GM19043 (cell line): ENCODE measurements around the gene PNKD.

ENCODE experiments used
- ATAC-seq: cut with Tn5 transposase; IDR thresholded peaks from one replicate; pipeline ENCODE4 v1.9.1; 2021; ENCODE audit warnings: low read depth; ENCODE audit not compliant: unreplicated experiment

PNKD gene, protein sequence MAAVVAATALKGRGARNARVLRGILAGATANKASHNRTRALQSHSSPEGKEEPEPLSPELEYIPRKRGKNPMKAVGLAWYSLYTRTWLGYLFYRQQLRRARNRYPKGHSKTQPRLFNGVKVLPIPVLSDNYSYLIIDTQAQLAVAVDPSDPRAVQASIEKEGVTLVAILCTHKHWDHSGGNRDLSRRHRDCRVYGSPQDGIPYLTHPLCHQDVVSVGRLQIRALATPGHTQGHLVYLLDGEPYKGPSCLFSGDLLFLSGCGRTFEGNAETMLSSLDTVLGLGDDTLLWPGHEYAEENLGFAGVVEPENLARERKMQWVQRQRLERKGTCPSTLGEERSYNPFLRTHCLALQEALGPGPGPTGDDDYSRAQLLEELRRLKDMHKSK

DNA sequence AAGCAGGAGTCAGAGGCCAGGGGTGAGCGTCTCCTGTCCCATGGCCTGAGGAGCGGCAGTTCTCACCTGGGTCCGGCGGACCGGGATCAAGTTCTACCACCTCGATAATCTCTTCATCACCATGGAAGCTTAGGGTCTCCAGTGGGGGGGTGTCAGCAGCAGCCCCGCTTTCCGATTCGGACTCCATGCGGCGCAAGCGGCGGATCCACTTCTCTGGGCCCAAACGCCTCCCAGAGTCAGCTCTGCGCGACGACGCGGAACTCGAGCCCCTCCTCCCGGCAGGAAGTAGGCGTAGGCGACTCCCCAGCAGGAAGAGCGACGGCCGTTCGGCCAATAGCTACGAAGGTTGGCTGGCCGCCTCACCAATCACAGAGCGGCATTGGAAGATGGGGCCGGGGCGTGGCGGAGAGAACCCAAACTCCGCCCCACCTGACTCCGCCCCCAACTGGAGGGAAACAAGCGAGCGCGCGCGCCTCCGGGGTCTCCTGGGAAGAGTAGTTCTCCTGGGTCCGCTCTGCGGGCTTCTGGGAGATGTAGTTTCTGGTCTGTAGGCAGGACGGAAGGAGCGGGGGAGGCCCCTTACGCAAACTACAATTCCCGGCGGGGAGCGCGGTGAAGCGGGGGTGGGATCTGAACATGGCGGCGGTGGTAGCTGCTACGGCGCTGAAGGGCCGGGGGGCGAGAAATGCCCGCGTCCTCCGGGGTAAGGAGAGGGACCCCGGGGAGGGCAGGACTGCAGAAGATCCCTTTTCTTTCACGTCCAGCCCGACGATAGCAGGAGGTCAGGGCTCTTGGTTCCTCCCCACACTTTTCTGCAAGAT is at the start of gene PNKD, which contains the start of gene AAMP:
TSS of gene PNKD (plus strand) at position 620 of the 821 bp plus-strand sequence. CDS start at position 637, 17 bp downstream.
TSS of gene AAMP (minus strand) at position 238 of the 821 bp plus-strand sequence. CDS start at position 187, 51 bp downstream.
- peak; percentile 90 for ATAC-seq

DNA sequence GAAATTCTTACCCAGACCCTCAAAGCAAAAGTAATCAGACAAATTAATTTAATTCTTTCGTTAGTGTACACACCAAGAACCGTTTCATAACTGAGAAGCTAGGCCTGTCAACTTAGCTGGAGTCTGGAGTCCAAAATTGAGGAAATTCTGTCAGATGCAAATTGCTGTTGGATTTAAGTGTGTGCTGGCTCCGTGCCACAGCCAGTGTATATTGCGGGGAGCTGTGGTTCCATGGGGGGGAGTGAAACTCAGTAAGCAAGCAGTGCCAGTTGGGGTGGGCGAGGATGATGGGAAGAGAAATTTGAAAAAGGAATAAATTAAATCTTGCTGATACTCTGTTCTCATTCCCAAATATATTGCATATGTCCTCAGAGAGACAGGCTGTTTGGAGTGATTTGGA is 49.3 kb upstream of the PNKD start:
- no peak for ATAC-seq

DNA sequence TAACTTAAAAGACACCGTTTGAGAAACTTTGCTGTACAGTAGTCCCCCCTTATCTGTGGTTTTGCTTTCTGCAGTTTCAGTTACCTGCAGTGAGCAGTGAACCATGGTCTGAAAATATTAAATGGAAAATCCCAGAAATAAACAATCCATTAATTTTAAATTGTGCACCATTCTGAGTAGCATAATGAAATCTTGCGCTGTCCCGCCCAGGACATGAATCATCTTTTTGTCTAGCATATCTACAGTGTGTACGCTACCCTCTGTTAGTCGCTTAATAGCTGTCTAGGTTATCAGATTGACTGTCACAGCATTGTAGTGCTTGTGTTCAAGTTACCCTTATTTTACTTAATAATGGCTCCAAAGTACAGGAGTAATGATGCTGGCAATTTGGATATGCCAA is 47.3 kb upstream of the PNKD start:
- no peak for ATAC-seq

DNA sequence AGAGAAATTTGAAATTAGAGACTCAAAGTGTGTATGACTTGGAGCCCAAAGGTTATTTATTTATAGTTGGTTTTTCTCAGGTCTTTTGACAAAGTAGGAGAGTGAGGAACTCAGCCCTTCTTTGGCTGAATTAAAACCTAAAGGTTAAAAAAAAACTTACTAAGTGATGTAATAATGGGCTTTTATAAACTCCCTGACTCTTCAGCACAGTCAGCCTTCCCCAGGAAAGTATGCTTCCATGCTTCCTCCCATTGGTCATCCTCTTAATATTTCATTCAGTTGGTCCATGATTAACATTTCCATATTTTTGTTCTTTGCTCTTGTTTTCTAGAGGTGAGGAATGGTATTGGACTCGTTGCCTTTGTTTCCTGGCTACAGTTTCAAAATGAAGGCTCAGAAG is 46.1 kb upstream of the PNKD start:
- ATAC-seq: no peak

DNA sequence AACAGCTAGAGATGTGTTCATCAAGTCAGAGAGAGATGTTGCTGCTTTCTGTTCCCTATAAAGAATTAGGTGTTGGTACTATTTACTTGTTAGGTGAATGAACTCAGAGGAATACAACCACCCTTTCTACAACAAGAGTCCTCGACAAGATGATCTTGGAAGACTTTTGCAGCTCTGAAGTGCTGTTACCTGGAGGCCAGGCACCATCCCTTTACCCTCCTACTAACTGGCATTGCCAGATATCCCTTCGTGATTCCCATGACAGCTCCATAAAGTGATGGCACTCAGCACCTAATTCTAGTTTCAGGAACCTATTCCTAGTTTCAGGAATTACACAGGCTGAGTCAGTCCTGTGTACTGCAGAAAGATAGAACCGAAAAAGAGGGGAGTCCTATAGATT is 43.4 kb upstream of the PNKD start:
- no peak for ATAC-seq

DNA sequence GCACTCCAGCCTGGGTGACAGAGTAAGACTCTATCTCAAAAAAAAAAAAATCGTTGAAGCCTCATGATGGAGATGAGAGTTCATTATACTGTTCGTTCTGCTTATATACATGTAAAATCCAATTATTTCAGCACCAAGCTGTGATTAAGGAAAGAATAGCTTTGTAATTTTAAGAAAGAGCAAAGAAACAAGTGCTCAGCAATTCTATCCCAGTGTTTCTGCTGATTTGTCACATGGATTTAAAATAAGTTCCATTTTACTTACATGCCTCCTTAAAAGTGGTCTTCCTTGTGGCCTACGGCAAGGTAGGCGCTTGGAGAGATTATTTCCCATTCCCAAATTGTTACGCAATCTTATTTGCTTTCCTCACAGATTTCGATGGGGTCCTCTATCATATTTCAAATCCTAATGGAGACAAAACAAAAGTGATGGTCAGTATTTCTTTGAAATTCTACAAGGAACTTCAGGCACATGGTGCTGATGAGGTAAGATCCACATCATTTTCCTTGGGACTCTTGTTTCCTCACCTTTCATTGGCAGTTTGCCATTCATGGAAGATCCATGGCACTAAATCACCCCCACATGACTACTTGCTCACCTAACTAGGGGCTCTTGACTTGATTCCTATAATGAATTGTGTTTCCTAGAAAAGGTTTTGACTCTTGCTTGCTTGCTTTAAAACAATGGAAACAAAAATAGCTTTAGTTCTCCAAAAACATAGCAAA is 41.8 kb upstream of the PNKD start:
- ATAC-seq: no peak

DNA sequence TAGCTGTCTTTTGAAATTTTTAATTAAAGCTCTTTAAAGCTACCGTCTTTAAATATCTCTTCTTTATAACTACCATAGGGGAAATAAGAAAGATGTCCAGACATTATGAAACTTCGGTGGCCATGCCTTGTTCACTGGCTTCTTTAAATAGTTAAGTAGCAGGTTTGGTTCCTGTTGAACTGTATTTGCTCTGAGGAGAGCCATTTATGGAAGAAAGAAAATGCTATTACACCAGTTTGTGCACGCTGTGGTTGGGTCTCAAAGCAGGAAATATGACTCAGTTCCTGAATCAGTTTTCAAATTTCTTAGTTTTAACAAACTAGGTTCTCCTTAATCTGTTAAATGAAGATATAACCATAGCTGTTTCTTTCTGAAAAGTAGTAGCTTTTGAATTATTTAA is 41.1 kb upstream of the PNKD start:
- peak; percentile 88 for ATAC-seq

DNA sequence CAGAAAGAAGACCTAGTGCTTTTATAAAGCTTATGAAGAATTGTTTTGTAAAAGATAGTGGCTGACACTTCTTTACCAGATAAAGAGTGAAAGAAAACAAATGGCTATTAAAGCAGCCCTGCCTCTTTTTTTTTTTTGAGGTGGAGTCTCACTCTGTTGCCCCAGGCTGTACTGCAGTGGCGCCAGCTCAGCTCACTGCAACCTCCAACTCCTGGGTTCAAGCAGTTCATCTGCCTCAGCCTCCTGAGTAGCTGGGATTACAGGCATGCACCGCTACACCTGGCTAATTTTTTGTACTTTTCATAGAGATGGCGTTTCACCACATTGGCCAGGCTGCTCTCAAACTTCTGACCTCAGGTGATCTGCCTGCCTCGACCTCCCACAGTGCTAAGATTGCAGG is 40.5 kb upstream of the PNKD start:
- no peak for ATAC-seq

DNA sequence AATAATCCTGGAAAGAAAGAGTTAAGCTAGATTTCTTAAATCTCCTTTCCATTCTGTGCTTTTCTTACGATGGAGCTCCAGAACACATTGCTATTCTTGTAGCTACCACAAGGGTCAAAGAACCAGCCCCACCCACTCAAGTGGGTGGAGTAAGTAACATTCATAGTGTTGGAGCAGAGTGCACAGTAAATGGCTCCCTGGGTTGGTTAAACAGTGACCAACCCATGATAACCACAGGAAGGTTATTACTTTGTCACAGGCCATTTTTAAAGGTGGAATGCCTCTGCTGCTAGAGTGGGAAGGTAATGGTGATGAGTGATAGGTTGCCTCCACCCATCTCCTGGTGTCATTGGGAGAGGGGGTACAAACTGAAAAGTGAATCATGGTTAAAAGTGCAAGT is 39.4 kb upstream of the PNKD start:
- ATAC-seq: peak; percentile 56

DNA sequence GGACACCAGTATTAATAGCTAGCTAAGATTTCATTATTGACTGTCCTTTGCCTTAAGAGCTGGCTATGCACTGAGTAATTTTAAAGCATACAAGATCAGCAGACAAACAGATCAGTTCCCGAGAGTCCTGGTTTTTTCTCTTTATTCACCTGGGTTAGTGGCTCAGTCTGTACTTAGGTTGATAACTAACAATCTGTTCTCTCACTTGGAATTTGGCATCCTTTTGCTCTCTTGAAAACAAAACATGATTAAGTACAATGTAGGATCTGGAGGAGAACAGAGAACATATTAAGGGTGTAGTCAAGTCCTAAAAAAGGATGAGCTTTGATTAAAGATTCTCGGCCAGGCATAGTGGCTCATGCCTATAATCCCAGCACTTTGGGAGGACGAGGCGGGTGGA is 36.8 kb upstream of the PNKD start:
- no peak for ATAC-seq

DNA sequence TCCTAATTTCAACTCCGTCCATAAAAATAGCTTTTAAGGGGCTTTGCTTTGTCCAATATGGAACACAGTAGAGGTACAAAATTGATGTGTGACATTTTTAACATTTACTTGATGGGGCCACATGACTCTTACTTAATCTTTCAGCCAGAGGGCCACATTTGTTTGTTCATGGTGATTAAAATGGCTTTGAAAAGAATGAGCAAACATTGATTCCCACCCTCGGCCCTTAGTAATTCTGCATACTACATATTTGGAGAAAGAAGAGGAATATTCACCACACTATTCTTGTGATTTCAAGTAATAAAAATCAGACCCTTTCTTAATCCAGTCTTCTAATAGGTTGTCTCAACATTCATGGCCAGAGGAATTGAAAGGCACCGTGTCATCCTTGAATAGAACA is 35.8 kb upstream of the PNKD start:
- no peak for ATAC-seq

DNA sequence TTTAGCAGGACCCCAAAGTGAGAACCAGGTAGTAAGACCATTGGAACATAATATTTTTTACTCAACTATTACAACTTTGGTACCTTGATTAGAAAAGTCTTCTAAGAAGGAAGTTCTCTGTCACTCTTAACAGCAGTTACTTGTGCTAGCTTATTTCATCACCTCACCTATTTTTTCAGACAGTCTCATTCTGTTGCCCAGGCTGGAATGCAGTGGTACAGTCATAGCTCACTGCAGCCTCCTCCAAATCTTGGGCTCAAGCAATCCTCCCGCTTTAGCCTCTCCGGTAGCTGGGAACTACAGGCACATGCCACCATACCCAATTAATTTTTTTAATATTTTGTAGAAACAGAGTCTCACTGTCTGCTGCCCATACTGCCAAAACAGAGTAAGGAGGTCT is 35.3 kb upstream of the PNKD start:
- no peak for ATAC-seq

DNA sequence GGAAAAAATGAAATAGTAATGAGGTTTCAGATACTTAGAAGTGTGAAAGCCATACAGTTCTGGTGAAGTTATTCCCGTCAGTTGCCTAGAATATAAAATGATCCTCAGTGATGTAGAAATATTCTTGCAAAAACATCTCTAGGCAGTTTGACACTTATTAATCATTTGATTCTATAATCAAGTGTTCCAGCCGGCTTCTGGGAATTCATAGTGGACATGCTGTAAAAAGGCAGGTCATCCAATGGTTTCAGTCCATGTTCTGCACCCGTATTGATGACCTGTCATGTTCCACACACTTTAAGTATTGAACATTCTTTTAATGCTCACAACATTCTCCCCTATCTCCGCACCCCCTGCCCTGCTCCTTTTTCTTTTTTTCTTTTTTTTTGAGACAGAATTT is 33.5 kb upstream of the PNKD start:
- no peak for ATAC-seq

DNA sequence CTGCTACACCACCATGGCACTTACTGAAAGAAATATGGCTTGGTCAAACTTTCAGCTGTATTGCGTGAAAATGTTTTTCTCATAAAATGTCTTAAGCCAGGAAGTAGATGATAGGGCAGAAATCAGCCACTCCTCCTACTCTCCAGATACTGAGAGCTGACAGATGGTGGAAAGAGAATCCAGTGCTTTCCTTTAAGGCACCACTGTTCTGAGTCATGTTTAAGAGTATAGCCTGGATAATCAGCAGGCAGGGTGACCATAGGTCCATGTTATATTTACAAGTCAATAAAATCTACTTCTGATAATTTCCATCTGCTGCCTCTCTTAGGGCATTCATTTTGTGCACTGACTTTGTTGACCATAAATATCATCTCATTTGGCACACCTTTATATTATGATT is 31.4 kb upstream of the PNKD start:
- ATAC-seq: no peak

DNA sequence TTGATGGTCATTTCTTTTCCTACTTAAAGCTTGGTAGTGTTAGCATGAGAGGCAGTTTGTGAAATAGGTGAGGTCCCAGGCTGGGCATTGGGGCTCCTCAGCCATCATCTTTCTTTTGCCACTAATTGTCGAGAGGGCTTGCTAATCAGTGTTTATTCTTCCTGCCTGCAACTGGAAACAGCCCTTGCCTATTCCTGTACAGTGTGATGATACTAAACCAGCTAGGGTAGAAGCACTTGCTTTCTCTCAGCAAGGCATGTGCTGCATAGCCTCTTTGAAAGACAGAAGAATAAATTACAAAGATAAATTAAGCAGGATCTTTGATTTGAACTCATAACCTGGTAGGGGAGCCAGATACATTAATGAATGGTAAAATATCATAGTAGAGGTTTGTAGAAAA is 26.1 kb upstream of the PNKD start:
- no peak for ATAC-seq

DNA sequence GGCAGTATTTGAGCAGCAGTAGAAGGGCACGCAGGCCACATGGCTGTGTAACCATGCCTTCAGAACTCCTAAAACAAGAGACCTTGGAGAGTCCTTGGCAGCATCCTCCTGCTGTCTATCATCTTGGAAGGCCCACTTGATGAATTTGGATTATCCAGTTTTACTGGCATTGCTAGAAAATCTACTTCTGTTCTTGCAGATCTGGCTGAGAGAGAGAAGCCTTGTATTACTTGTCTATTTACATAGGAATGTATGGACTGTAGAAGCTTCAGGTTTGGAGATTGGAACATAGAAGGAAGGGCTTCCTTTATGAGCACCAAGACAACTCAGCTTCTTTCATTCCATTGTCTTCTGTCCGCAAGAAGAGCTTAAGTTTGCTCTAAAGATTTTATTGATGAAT is 25.7 kb upstream of the PNKD start:
- ATAC-seq: no peak

DNA sequence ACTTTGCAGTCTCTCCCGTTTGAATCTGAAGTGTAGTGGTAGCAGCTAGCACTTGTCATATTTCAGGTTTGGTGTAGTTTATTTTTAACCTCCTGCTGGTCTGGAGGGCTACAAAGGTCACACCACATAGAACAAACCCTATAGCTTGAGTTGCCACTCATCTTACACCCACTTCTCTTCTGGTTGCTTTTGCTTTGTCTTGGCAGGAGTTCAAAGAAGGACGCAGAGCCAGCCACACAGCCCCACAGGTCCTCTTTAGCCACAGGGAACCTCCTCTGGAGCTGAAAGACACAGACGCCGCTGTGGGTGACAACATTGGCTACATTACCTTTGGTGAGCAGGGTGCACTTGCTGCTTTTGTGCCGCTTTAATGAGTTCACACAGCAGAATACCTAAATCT is 25.1 kb upstream of the PNKD start:
- no peak for ATAC-seq

DNA sequence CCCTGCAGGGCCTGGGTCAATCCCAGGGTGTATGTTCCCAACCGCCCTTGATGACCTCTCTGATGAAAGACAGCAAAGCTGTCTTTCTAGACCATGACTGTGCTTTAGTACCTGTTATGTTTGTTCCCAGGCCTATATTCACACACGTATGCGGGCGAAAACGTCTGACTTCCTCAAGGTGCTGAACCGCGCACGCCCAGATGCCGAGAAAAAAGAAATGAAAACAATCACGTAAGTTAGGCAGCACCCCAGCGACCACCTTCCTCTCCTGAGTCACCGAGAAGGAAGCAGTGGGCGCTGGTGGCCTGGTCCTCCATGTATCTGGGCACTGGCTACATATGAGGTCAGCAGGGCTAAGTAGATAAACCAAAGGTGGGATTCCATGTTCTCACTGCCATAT is 20.6 kb upstream of the PNKD start:
- ATAC-seq: no peak

DNA sequence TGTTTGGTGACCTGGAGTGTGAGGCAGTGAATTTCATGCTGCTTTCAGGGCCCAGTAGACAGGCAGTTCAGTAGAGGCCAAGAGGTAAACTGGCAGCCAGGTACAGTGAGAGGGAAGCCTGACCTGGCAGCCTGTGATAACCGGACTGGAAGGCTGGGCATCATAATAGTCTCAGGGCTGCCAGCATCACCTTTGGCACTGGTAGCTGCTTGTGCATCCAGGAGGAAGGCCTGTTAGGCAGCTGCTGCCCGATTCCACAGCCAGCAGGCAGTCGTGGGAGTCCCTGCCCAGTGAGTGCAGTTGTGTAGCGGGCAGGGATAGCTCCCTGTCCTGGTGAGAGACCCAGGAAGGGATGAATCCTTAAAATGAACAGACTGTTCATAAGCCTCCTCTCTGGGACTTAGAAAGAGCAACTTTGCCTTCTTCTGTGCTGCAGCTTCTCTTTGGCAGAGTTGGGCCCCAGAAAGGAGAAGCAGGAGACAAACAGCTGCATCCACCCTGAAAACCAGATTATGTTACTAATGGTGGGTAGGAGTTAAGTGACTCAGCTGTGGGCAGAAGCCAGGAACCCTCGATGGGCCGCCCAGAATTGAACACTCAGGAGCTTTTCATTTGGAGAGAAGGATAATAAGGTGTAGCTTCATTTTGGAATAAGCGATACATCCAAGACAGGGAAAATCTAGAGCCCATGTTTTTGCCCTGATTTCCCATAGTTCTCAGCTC is 17.6 kb upstream of the PNKD start:
- ATAC-seq: no peak

DNA sequence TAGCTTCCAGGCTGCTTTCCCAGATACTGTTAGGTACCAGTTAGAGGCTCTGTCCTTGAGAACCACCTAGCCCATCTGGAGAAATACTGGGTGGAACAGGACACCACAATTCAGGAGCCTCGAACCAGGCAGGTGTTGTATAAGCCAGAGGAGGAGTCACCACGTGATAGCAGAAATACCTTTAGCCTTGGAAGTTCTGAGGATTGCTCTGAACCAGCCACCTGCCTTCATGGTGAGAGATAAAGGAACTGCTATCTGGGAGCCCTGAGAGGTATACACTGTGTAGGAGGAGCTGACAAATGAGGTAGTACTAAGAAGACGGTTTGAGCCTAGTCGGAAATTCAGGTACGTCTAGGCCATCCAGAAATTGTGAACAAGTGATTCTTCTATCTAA is 17.1 kb upstream of the PNKD start:
- no peak for ATAC-seq

DNA sequence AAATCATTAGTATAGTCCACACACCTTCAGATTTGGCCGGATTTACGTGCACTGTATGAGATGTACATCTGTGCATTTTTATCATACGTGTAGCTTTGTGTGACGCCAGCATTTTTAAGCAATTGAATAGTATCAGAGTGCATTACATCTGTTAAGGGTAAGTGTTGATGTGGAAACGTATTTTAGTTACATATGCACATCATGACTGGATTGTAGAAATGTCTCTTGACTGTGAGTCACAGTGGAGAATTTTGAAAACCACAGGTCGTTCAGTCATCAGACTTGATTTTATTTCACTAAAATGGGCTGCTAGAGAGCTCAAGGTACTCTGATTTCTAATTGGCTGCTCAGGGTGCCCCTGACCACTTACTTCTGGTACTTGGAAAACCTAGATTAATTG is 14.9 kb upstream of the PNKD start:
- ATAC-seq: no peak
